SU-DHL-6 (cell line): ENCODE results near the gene RORC.

Source experiments
- CTCF ChIP-seq: fragments of 200-600 bp; sonication (generic); IDR thresholded peaks from one replicate; pipeline ENCODE4 v1.5.1; 2017; ENCODE audit warnings: antibody characterized with exemption, mild to moderate bottlenecking, low read length, moderate library complexity; ENCODE audit not compliant: insufficient read depth, poor library complexity, severe bottlenecking
- EZH2phosphoT487 ChIP-seq: fragments of 200-600 bp; sonication (generic), shearing (Covaris generic); conservative IDR thresholded peaks from 2 replicates; pipeline ENCODE4 v1.6.1; 2018; ENCODE audit warnings: mild to moderate bottlenecking, antibody characterized with exemption, low read length, moderate library complexity, mixed read lengths

- TF ChIP-seq CTCF, result no peak
- TF ChIP-seq EZH2phosphoT487, result no peak
These were observed 1.5 kb downstream of the RORC start for GRCh38 chr1:151830055-151830454.
